Activated CD4-positive, alpha-beta T cell treated with anti-CD3 and anti-CD28 coated beads for 4 hours (primary cell): ENCODE results near the gene STARD13.

Experiments
- DNase-seq, 2 donors: peaks; one replicate each; pipeline ENCODE4 v3.0.0-alpha.2; 2020

STARD13 gene

GRCh38 chr13:33110386-33110712 lies 175.2 kb downstream of the STARD13 start:
- DNase-seq, result no peak

GRCh38 chr13:33109801-33110200 lies 175.8 kb downstream of the STARD13 start:
- no peak for DNase-seq

- DNase-seq, result no peak
Observed at GRCh38 chr13:33109271-33109697, 176.3 kb downstream of the STARD13 start.

GRCh38 chr13:33108620-33109019 lies 176.9 kb downstream of the STARD13 start:
- DNase-seq, result no peak

- DNase-seq, result no peak
Observed at GRCh38 chr13:33107361-33107760, 178.2 kb downstream of the STARD13 start.

- no peak for DNase-seq
Observed at GRCh38 chr13:33106656-33107360, 178.7 kb downstream of the STARD13 start.

- DNase-seq, result no peak
Observed at GRCh38 chr13:33105387-33106005, 180.1 kb downstream of the STARD13 start.

GRCh38 chr13:33103457-33103856 lies 182.1 kb downstream of the STARD13 start:
- no peak for DNase-seq

- DNase-seq, result no peak
Observed at GRCh38 chr13:33101835-33102234, 183.7 kb downstream of the STARD13 start.

- DNase-seq, result no peak
Observed at GRCh38 chr13:33100886-33101285, 184.7 kb downstream of the STARD13 start.

- DNase-seq, result no peak
Observed at GRCh38 chr13:33099860-33100259, 185.7 kb downstream of the STARD13 start.

GRCh38 chr13:33096886-33097605 lies 188.5 kb downstream of the STARD13 start:
- no peak for DNase-seq

GRCh38 chr13:33092073-33092987 lies 193.2 kb downstream of the STARD13 start:
- DNase-seq, result no peak

GRCh38 chr13:33091415-33091774 lies 194.2 kb downstream of the STARD13 start:
- DNase-seq, result no peak

GRCh38 chr13:33090755-33091414 lies 194.7 kb downstream of the STARD13 start:
- DNase-seq, result no peak

- no peak for DNase-seq
Observed at GRCh38 chr13:33089311-33089710, 196.2 kb downstream of the STARD13 start.

- DNase-seq, result no peak
Observed at GRCh38 chr13:33087790-33088189, 197.8 kb downstream of the STARD13 start.

- DNase-seq, result no peak
Observed at GRCh38 chr13:33087091-33087490, 198.5 kb downstream of the STARD13 start.

- DNase-seq, result no peak
Observed at GRCh38 chr13:33083054-33083453, 202.5 kb downstream of the STARD13 start.

GRCh38 chr13:33081666-33082065 lies 203.9 kb downstream of the STARD13 start:
- DNase-seq, result no peak

- no peak for DNase-seq
Observed at GRCh38 chr13:33080972-33081590, 204.5 kb downstream of the STARD13 start.

GRCh38 chr13:33079960-33080359 lies 205.6 kb downstream of the STARD13 start:
- no peak for DNase-seq
